HG03135 (cell line): ENCODE data around the gene CCDC59.
"Not testable (repeated sequence)": the region's sequence is repeated elsewhere in the genome, so short reads cannot be mapped to it uniquely, and the experiment has no call there.

Experiments used
- ATAC-seq: cut with Tn5 transposase; IDR thresholded peaks from one replicate; pipeline ENCODE4 v1.9.1; 2021; ENCODE audit warnings: mild to moderate bottlenecking, moderate library complexity; ENCODE audit not compliant: unreplicated experiment

Gene CCDC59

GRCh38 chr12:82358200-82359114 lies at the start of gene CCDC59, which contains the start of gene METTL25:
Gene CCDC59 (minus strand): TSS chr12:82358387. CDS start chr12:82358376, 11 bp downstream.
Gene METTL25 (plus strand): TSS chr12:82358529. CDS start chr12:82358566, 37 bp downstream.
- ATAC-seq = peak; percentile 93

- ATAC-seq = no peak
These were observed 49.3 kb upstream of the CCDC59 start for GRCh38 chr12:82407481-82407880.

- no peak for ATAC-seq
These were observed 48.5 kb upstream of the CCDC59 start for GRCh38 chr12:82406651-82407050.

- ATAC-seq = no peak
These were observed 42.6 kb upstream of the CCDC59 start for GRCh38 chr12:82400819-82401218.

- no peak for ATAC-seq
These were observed 40.7 kb upstream of the CCDC59 start for GRCh38 chr12:82398879-82399278.

GRCh38 chr12:82383930-82384552 lies 25.9 kb upstream of the CCDC59 start:
- ATAC-seq = no peak

- ATAC-seq = no peak
These were observed 20.8 kb upstream of the CCDC59 start for GRCh38 chr12:82378997-82379396.

- no peak for ATAC-seq
These were observed 17.0 kb upstream of the CCDC59 start for GRCh38 chr12:82375201-82375600.

GRCh38 chr12:82366197-82366596 lies 8.0 kb upstream of the CCDC59 start:
- ATAC-seq = no peak

- no peak for ATAC-seq
These were observed 5.8 kb upstream of the CCDC59 start for GRCh38 chr12:82363990-82364389.

- ATAC-seq = no peak
These were observed 3.3 kb upstream of the CCDC59 start for GRCh38 chr12:82361461-82361915.

GRCh38 chr12:82360834-82361233 lies 2.6 kb upstream of the CCDC59 start:
- not testable (repeated sequence) for ATAC-seq

GRCh38 chr12:82359115-82359478 lies 910 bp upstream of the CCDC59 start:
- no peak for ATAC-seq

- ATAC-seq = no peak
These were observed 365 bp downstream of the CCDC59 start for GRCh38 chr12:82357845-82358199.

- ATAC-seq = no peak
These were observed 847 bp downstream of the CCDC59 start for GRCh38 chr12:82357340-82357739.

GRCh38 chr12:82351390-82351789 lies 6.8 kb downstream of the CCDC59 start:
- no peak for ATAC-seq

GRCh38 chr12:82350161-82350560 lies 8.0 kb downstream of the CCDC59 start:
- no peak for ATAC-seq

GRCh38 chr12:82329508-82329907 lies 28.7 kb downstream of the CCDC59 start:
- no peak for ATAC-seq

GRCh38 chr12:82327861-82328260 lies 30.3 kb downstream of the CCDC59 start:
- no peak for ATAC-seq

GRCh38 chr12:82326905-82327503 lies 31.2 kb downstream of the CCDC59 start:
- ATAC-seq = no peak

- ATAC-seq = no peak
These were observed 32.4 kb downstream of the CCDC59 start for GRCh38 chr12:82325540-82326336.
